NK-92 (cell line): Measurements from ENCODE around the gene PATL2.
"Not testable (repeated sequence)": the region's sequence is repeated elsewhere in the genome, so short reads cannot be mapped to it uniquely, and the experiment has no call there.

Experiments
- DNase-seq: peaks from one replicate; lab custom pipeline; 2025; ENCODE audit not compliant: unreplicated experiment; lab: John Stamatoyannopoulos, UW

PATL2 gene

DNA sequence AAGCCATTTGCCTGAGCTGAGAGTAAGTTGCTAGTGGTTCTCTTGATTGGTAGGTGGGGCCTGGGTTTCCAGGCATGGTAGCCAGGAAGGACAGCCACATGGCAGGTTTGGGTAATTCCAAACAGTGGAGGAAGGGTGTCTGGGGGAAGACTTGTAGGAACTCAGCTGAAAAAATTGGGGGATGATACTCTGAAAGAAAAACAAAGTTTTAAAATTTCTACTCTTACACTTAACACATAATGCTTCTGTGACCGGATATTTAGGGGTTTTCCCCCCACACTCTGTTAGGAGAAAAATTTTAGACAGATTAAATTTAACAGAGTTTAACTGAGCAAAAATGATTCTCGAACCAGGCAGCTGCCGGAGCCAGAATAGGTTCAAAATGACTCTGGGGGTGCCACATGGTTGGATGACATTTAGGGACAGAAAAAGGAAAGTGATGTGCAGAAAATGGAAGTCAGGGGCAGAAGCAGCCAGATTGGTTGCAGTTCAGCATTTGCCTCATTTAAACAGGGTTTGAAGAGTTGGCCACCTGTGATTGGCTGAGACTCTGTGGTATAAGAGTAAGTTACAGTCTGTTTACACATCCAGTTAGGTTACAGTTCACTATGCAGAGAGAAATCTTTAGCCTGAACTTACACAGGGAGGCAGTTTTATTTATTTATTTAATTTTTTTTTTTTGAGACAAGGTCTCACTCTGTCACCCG lies 8.3 kb upstream of the PATL2 start:
- no peak for DNase-seq

DNA sequence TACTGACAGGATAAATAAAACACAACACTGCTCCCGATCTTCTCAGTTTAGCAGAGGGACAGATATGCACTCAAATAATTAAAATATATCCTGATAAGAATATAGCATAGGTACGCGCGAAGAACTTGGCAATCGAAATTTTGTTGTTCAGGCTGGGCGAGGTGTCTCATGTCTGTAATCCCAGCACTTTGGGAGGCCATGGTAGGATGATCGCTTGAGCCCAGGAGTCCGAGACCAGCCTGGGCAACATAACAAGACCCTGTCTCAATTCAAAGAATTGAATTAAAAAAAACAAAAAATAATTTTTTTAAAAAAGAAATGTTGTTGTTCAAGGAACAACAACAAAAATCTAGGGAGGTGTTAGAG lies 7.8 kb upstream of the PATL2 start:
- DNase-seq, result no peak

DNA sequence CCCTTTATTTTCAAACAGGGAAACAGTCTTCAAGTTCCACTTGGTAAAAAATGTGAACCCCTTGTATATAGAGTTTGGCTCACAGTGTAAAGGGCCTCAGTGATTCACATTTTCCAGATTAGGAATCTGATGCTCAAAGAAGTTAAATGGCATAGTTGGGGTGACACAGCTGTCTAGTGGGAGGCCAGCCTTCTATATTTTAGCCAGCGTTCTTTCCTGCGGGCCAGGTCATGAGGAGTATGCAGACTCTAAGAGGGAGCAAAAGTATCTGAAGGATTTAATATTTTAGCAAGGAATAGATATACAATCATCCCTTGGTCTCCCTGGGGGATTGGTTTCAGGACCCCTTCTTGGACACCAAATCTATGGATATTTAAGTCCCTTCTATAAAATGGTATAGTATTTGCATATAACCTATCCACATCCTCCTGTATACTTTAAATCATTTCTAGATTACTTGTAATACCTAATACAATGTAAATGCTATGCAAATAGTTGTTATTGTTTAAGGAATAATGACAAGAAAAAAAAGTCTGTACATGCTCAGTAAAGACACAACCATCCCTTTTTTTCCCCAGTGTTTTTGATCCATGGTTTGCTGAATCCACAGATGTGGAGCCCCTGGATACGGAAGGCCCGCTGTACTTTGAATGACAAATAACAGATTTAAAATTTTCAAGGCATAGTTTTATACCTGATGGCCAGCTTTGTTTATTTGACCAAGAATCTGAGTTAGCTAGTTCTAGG lies 7.2 kb upstream of the PATL2 start:
- no peak for DNase-seq

- no peak for DNase-seq
Measured at GRCh38 chr15:44716983-44717602, 6.0 kb upstream of the PATL2 start.

- DNase-seq, result no peak
Measured at GRCh38 chr15:44715797-44716334, 4.7 kb upstream of the PATL2 start.

GRCh38 chr15:44715142-44715796 lies 4.1 kb upstream of the PATL2 start:
- DNase-seq, result no peak

GRCh38 chr15:44713006-44713966 lies 2.2 kb upstream of the PATL2 start:
- no peak for DNase-seq

DNA sequence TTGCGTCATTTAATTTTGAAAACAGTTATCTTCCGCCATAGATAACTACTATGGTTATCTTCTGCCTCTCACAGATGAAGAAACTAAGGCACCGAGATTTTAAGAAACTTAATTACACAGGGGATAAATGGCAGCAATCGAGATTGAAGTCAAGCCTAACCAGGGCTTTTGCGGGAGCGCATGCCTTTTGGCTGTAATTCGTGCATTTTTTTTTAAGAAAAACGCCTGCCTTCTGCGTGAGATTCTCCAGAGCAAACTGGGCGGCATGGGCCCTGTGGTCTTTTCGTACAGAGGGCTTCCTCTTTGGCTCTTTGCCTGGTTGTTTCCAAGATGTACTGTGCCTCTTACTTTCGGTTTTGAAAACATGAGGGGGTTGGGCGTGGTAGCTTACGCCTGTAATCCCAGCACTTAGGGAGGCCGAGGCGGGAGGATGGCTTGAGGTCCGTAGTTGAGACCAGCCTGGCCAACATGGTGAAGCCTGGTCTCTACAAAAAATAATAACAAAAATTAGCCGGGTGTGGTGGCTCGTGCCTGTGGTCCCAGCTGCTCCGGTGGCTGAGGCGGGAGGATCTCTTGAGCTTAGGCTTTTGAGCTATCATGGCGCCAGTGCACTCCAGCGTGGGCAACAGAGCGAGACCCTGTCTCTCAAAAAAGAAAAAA lies 1.4 kb upstream of the PATL2 start:
- DNase-seq, result no peak

DNA sequence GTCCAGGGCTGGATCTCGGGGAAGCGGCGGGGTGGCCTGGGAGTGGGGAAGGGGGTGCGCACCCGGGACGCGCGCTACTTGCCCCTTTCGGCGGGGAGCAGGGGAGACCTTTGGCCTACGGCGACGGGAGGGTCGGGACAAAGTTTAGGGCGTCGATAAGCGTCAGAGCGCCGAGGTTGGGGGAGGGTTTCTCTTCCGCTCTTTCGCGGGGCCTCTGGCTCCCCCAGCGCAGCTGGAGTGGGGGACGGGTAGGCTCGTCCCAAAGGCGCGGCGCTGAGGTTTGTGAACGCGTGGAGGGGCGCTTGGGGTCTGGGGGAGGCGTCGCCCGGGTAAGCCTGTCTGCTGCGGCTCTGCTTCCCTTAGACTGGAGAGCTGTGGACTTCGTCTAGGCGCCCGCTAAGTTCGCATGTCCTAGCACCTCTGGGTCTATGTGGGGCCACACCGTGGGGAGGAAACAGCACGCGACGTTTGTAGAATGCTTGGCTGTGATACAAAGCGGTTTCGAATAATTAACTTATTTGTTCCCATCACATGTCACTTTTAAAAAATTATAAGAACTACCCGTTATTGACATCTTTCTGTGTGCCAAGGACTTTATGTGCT lies 721 bp upstream of the PATL2 start:
- no peak for DNase-seq

DNA sequence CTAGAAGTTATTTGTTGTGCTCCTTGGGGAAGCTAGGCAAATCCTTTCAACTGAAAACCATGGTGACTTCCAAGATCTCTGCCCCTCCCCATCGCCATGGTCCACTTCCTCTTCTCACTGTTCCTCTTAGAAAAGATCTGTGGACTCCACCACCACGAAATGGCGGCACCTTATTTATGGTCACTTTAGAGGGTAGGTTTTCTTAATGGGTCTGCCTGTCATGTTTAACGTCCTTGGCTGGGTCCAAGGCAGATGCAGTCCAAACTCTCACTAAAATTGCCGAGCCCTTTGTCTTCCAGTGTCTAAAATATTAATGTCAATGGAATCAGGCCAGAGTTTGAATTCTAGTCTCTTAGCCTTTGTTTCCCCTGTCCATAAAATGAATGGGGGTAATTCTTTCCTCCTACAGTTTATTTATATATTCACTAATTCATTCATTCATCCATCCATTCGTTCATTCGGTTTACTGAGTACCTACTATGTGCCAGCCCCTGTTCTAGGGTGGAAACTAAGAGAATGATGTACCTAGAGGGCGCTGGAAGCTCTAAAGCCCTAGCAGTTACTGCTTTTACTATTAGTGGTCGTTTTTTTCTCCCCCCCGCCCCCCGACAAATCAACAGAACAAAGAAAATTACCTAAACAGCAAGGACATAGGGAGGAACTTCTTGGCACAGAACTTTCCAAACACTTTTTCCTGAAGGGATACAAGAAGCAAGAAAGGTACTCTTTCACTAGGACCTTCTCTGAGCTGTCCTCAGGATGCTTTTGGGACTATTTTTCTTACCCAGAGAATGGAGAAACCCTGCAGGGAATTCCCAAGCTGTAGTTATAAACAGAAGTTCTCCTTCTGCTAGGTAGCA lies 657 bp downstream of the PATL2 start:
- no peak for DNase-seq

- no peak for DNase-seq
Measured at GRCh38 chr15:44706946-44707636, 4.0 kb downstream of the PATL2 start.

- no peak for DNase-seq
Measured at GRCh38 chr15:44706401-44706800, 4.7 kb downstream of the PATL2 start.

DNA sequence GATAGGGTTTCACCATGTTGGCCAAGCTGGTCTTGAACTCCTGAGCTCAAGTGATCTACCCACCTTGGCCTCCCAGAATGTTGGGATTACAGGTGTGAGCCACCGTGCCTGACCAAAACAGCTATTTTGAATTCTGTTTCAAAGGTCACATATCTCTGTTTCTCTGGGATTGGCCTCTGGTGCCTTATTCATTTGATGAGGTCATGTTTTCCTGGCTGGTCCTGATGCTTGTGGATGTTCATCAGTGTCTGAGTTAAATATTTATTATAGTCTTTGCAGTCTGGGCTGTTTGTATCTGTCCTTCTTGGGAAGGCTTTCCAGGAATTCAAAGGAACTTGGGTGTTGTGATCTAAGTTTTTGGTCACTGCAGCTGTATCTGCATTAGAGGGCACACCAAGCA lies 5.1 kb downstream of the PATL2 start:
- DNase-seq, result no peak

GRCh38 chr15:44700676-44701075 lies 10.4 kb downstream of the PATL2 start:
- not testable (repeated sequence) for DNase-seq

- DNase-seq, result no peak
Measured at GRCh38 chr15:44698641-44699040, 12.5 kb downstream of the PATL2 start.

GRCh38 chr15:44697014-44697413 lies 14.1 kb downstream of the PATL2 start:
- no peak for DNase-seq

DNA sequence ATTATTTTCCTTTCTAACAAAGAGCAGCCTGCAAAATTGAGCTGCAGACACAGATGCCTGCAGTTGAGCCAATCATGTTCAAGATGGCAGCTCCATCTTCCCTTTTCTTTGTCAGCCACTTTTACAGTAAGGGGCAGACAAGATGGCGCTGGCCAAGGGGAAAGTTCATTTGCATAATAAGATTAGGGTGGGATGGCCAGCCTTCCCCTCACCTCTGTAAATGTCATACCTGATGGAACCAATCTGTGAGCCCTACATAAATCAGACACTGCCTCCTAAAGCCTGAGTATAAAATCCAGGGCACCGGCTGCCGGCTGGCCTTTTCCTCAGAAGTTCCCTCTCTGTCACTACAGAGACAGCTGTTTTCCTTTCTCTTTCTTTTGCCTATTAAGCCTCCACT lies 15.8 kb downstream of the PATL2 start:
- DNase-seq, result no peak

DNA sequence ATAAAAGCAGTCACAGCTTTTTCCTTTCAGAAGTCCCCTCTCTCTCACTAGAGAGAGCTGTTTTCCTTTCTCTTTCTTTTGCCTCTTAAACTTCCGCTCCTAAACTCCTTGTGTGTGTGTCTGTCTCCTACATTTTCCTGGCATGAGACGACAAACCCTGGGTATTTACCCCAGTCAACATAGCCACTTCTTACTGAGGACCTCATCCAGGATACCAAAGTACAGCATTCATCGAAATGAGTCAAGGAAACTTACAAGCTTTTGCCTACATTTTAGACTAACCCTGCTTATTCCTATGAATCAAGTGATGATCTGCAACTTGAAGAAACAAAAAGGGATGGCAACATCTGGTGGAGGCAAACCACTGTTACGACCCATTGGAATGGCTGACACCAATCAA lies 16.7 kb downstream of the PATL2 start:
- no peak for DNase-seq
